Measurements from ENCODE around the gene UTF1.
"Not testable (repeated sequence)": the region's sequence is repeated elsewhere in the genome, so short reads cannot be mapped to it uniquely, and the experiment has no call there.

UTF1 gene

GRCh38 chr10:133224076-133224475 is 5.9 kb upstream of the UTF1 start:
- no peak overlapping the region for H3K9ac ChIP-seq (ENCODE audit: low read depth, low read length)
- no peak overlapping the region for H3K4me2 ChIP-seq (ENCODE audit: low read length)
- H3K27me3 ChIP-seq (ENCODE audit: control insufficient read depth, insufficient read depth, low read length): peaks cover 52% of the 10 kb centered on the region
- H3K4me3 ChIP-seq (ENCODE audit: low read length): no peak overlapping the region
- H3K36me3 ChIP-seq (ENCODE audit: insufficient read depth, low read length): no peaks in the 10 kb centered on the region
- no peaks in the 10 kb centered on the region for H3K9me3 ChIP-seq (replicated peaks; ENCODE audit: low read length)
- no peaks in the 10 kb centered on the region for H3K4me1 ChIP-seq (ENCODE audit: control insufficient read depth, insufficient read depth, low read length)

- H3K9me3 ChIP-seq (replicated peaks; ENCODE audit: low read length): no peaks in the 10 kb centered on the region
- H3K27me3 ChIP-seq (ENCODE audit: control insufficient read depth, insufficient read depth, low read length): peaks cover 51% of the 10 kb centered on the region
- no peak overlapping the region for H3K9ac ChIP-seq (ENCODE audit: low read depth, low read length)
- H3K4me2 ChIP-seq (ENCODE audit: low read length): no peak overlapping the region
- H3K36me3 ChIP-seq (ENCODE audit: insufficient read depth, low read length): no peaks in the 10 kb centered on the region
- no peaks in the 10 kb centered on the region for H3K4me1 ChIP-seq (ENCODE audit: control insufficient read depth, insufficient read depth, low read length)
- no peak overlapping the region for H3K4me3 ChIP-seq (ENCODE audit: low read length)
Observed at GRCh38 chr10:133224756-133225372, 5.2 kb upstream of the UTF1 start.

- H3K9me3 ChIP-seq (replicated peaks; ENCODE audit: low read length): no peaks in the 10 kb centered on the region
- H3K9ac ChIP-seq (ENCODE audit: low read depth, low read length): no peak overlapping the region
- H3K4me2 ChIP-seq (ENCODE audit: low read length): peak overlapping the region; percentile 41
- H3K27me3 ChIP-seq (ENCODE audit: control insufficient read depth, insufficient read depth, low read length): peaks cover 50% of the 10 kb centered on the region
- H3K4me3 ChIP-seq (ENCODE audit: low read length): no peak overlapping the region
- no peaks in the 10 kb centered on the region for H3K36me3 ChIP-seq (ENCODE audit: insufficient read depth, low read length)
- no peaks in the 10 kb centered on the region for H3K4me1 ChIP-seq (ENCODE audit: control insufficient read depth, insufficient read depth, low read length)
Observed at GRCh38 chr10:133225707-133226191, 4.3 kb upstream of the UTF1 start.

- no peaks in the 10 kb centered on the region for H3K9me3 ChIP-seq (replicated peaks; ENCODE audit: low read length)
- no peak overlapping the region for H3K9ac ChIP-seq (ENCODE audit: low read depth, low read length)
- H3K27me3 ChIP-seq (ENCODE audit: control insufficient read depth, insufficient read depth, low read length): peaks cover 52% of the 10 kb centered on the region
Observed at GRCh38 chr10:133226251-133226808, 3.7 kb upstream of the UTF1 start.

GRCh38 chr10:133227256-133227655 is 2.8 kb upstream of the UTF1 start:
- H3K36me3 ChIP-seq (ENCODE audit: insufficient read depth, low read length): no peaks in the 10 kb centered on the region
- H3K9me3 ChIP-seq (replicated peaks; ENCODE audit: low read length): no peaks in the 10 kb centered on the region
- H3K4me1 ChIP-seq (ENCODE audit: control insufficient read depth, insufficient read depth, low read length): no peaks in the 10 kb centered on the region
- no peak overlapping the region for H3K4me2 ChIP-seq (ENCODE audit: low read length)
- H3K4me3 ChIP-seq (ENCODE audit: low read length): no peak overlapping the region
- H3K27me3 ChIP-seq (ENCODE audit: control insufficient read depth, insufficient read depth, low read length): peaks cover 61% of the 10 kb centered on the region
- H3K9ac ChIP-seq (ENCODE audit: low read depth, low read length): no peak overlapping the region

More at GRCh38 chr10:133226251-133226808, 3.7 kb upstream of the UTF1 start:
- no peak overlapping the region for H3K4me3 ChIP-seq (ENCODE audit: low read length)
- H3K4me2 ChIP-seq (ENCODE audit: low read length): peak overlapping the region; percentile 41
- no peaks in the 10 kb centered on the region for H3K4me1 ChIP-seq (ENCODE audit: control insufficient read depth, insufficient read depth, low read length)
- H3K36me3 ChIP-seq (ENCODE audit: insufficient read depth, low read length): no peaks in the 10 kb centered on the region

GRCh38 chr10:133229265-133230043 is 563 bp upstream of the UTF1 start:
- no peak overlapping the region for H3K4me3 ChIP-seq (ENCODE audit: low read length)
- peaks cover 72% of the 10 kb centered on the region for H3K27me3 ChIP-seq (ENCODE audit: control insufficient read depth, insufficient read depth, low read length)
- H3K4me2 ChIP-seq (ENCODE audit: low read length): no peak overlapping the region
- H3K36me3 ChIP-seq (ENCODE audit: insufficient read depth, low read length): no peaks in the 10 kb centered on the region
- no peaks in the 10 kb centered on the region for H3K4me1 ChIP-seq (ENCODE audit: control insufficient read depth, insufficient read depth, low read length)
- no peak overlapping the region for H3K9ac ChIP-seq (ENCODE audit: low read depth, low read length)
- H3K9me3 ChIP-seq (replicated peaks; ENCODE audit: low read length): no peaks in the 10 kb centered on the region

GRCh38 chr10:133230387-133231195 is 574 bp downstream of the UTF1 start:
- Histone ChIP-seq H3K9ac (ENCODE audit: low read depth, low read length) (no peak overlapping the region), H3K4me1 (ENCODE audit: control insufficient read depth, insufficient read depth, low read length) (no peaks in the 10 kb centered on the region), H3K4me2 (ENCODE audit: low read length) (no peak overlapping the region), H3K9me3 (replicated peaks; ENCODE audit: low read length) (no peaks in the 10 kb centered on the region), H3K27me3 (ENCODE audit: control insufficient read depth, insufficient read depth, low read length) (peaks cover 69% of the 10 kb centered on the region), H3K36me3 (ENCODE audit: insufficient read depth, low read length) (no peaks in the 10 kb centered on the region), H3K4me3 (ENCODE audit: low read length) (no peak overlapping the region)

- no peak overlapping the region for H3K4me3 ChIP-seq (ENCODE audit: low read length)
- H3K9me3 ChIP-seq (replicated peaks; ENCODE audit: low read length): no peaks in the 10 kb centered on the region
- H3K27me3 ChIP-seq (ENCODE audit: control insufficient read depth, insufficient read depth, low read length): peaks cover 67% of the 10 kb centered on the region
- H3K9ac ChIP-seq (ENCODE audit: low read depth, low read length): no peak overlapping the region
- H3K4me1 ChIP-seq (ENCODE audit: control insufficient read depth, insufficient read depth, low read length): no peaks in the 10 kb centered on the region
- H3K36me3 ChIP-seq (ENCODE audit: insufficient read depth, low read length): no peaks in the 10 kb centered on the region
- H3K4me2 ChIP-seq (ENCODE audit: low read length): no peak overlapping the region
Observed at GRCh38 chr10:133231244-133231945, 1.4 kb downstream of the UTF1 start.

GRCh38 chr10:133231946-133232574 is 2.0 kb downstream of the UTF1 start:
- H3K9ac ChIP-seq (ENCODE audit: low read depth, low read length): no peak overlapping the region
- no peaks in the 10 kb centered on the region for H3K4me1 ChIP-seq (ENCODE audit: control insufficient read depth, insufficient read depth, low read length)
- no peaks in the 10 kb centered on the region for H3K36me3 ChIP-seq (ENCODE audit: insufficient read depth, low read length)
- H3K9me3 ChIP-seq (replicated peaks; ENCODE audit: low read length): no peaks in the 10 kb centered on the region
- no peak overlapping the region for H3K4me3 ChIP-seq (ENCODE audit: low read length)
- peaks cover 67% of the 10 kb centered on the region for H3K27me3 ChIP-seq (ENCODE audit: control insufficient read depth, insufficient read depth, low read length)
- no peak overlapping the region for H3K4me2 ChIP-seq (ENCODE audit: low read length)

- H3K4me3 ChIP-seq (ENCODE audit: low read length); H3K36me3 ChIP-seq (ENCODE audit: insufficient read depth, low read length); H3K4me2 ChIP-seq (ENCODE audit: low read length); H3K9ac ChIP-seq (ENCODE audit: low read depth, low read length); H3K9me3 ChIP-seq (replicated peaks; ENCODE audit: low read length); H3K4me1 ChIP-seq (ENCODE audit: control insufficient read depth, insufficient read depth, low read length): not testable (repeated sequence)
- H3K27me3 ChIP-seq (ENCODE audit: control insufficient read depth, insufficient read depth, low read length): peaks cover 74% of the 10 kb centered on the region
Observed at GRCh38 chr10:133234796-133235195, 4.8 kb downstream of the UTF1 start.
